Measurements from ENCODE around the gene KNDC1.
"Not testable (repeated sequence)": the region's sequence is repeated elsewhere in the genome, so short reads cannot be mapped to it uniquely, and the experiment has no call there.

KNDC1 gene

DNA sequence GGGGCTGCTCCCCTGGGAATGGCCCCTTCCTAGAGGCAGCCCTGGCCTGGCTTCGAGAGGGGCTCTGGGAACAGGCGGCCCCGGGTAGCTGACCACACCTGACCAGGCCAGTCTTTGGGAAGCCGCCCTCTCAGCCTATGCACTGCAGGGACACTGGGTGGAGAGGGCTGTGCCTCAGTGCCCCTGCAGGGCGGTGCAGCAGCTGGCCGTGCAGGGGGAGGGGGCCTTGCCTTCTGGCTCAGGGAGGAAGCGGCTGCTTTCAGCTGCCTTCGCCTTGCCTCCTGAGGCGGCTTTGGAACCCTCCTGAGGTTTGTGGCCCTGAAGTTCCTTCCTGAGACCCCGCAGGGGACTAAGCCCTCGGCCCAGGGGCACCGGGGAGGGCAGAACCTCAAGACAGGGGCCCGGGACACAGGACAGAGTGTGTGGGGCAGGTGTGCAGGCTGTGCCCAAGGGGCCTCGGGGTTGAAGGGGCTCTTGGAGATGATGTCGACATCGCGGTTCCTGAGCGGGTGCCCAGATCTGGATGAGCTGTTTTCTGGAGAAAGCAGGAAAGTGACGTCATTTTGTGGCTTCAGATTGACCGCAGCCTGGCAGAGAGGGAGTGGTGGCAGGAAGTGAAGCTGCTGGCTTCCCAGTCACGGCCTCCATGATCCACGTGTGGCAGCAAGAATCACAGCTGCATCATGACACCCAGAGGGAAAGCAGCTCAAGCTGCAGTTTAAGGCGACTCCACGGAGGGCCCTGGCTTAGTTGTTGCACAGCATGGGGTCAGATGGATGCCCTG lies 99.0 kb downstream of the KNDC1 start:
- peaks cover 50% of the 10 kb centered on the region for H3K36me3 Mint-ChIP-seq
- ATAC-seq (peak; percentile 57), DNase-seq (ENCODE audit: low spot score in 2 of 2) (peak; percentile 58 to 89)
- H3K4me1 Mint-ChIP-seq = peaks cover 59% of the 10 kb centered on the region
- peak overlapping the region; percentile 76 for H3K4me3 Mint-ChIP-seq
- peak overlapping the region; percentile 90 for H3K27ac Mint-ChIP-seq
- no peaks in the 10 kb centered on the region for H3K9me3 Mint-ChIP-seq

DNA sequence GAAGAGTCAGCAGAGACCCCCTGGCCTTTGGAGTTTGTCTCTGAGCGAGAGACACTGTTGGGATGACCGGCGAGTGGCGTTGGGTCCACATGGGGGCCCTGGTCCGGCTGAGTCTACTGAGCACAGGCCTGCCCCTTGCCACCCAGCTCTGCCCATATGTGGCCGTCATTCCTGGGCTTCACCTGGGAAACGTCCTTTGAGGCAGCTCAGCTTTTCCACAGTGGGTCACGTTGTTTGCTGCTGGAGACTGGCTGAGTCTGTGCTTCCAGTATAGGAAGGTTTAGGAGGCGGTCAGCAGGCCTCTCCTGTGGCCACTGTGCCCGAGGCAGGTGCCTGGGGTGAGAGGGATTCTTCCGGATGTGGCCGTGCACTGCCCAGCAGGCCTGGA lies 99.6 kb downstream of the KNDC1 start:
- Mint-ChIP-seq H3K4me3 (peak overlapping the region; percentile 76), H3K4me1 (peaks cover 65% of the 10 kb centered on the region)

DNA sequence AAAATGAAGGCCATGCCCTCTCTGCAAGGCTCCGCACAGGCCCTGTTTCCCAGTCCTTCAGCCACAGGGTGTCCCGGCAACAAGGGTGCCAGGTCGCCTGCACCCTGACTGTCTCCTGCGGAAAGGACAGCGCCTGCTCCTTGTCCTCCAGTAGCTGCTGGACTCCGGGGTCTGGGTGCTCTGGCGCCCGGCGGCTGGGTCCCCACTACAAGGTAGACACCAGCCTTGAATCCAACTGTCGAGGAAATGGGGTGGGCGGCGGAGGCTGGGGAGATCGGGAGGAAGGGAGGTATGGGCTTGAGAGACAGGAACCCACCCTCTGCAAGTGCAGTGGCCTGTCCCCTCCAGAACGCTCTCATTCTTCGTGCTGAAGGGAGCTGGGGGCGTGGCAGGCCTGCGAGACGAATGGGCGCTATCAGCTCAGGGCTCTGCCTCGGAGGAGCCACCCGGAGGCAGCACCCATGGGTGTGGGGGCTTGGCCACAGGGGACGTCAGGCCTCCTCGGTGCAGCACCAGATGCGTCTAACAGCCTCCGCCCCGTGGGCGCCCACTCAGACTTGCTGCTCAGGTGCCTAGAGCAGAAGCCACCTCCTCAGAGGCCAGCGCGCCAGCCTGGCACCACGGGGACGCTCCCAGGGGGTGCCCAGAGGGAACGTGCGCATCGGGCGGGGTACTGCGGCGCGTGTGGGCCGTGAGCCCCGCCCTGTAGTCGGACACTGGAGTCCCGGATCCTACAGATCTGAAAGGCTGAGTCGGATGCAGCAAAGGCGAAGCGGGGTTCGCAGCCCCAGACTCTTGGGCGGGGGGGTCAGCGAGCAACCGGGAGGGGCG lies 101.1 kb downstream of the KNDC1 start:
- peaks cover 71% of the 10 kb centered on the region for H3K36me3 Mint-ChIP-seq
- H3K4me3 Mint-ChIP-seq = peak overlapping the region; percentile 76
- DNase-seq (ENCODE audit: low spot score in 2 of 2) (peak; percentile 60 to 85), ATAC-seq (peak; percentile 78)
- H3K4me1 Mint-ChIP-seq = peaks cover 80% of the 10 kb centered on the region
- no peaks in the 10 kb centered on the region for H3K9me3 Mint-ChIP-seq
- peak overlapping the region; percentile 88 for H3K27ac Mint-ChIP-seq

More for the DNA sequence above, 99.6 kb downstream of the KNDC1 start:
- DNase-seq (ENCODE audit: low spot score in 2 of 2) (no peak), ATAC-seq (no peak)
- peak overlapping the region; percentile 90 for H3K27ac Mint-ChIP-seq
- peaks cover 55% of the 10 kb centered on the region for H3K36me3 Mint-ChIP-seq
- H3K9me3 Mint-ChIP-seq = no peaks in the 10 kb centered on the region

DNA sequence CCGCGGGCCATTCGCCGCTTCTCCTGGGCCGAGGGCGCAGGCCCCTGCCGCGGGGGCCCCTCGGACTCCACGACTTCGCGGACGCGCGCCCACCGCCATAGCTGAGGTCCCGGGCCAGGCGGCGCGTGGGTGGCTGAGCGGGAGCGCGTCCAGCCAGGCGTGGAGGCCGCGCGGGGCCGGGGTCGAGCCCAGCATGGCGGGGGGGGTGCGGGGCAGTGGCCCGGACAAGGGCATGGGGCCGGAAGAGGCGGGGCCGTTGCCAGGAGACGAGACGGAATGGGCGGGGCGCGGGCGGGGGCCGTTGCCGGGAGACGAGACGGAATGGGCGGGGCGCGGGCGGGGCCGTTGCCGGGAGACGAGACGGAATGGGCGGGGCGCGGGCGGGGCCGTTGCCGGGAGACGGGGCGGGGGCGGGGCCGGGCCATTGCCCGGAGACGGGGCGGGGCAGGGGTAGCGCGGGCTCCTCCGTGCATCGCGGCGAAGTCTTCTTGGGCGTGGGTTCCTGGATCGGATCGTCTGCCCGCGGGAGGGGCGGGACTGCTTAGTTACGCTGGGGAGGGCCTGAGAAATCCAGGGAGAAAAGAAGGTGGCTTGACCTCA lies 101.8 kb downstream of the KNDC1 start:
- ATAC-seq (peak; percentile 66), DNase-seq (ENCODE audit: low spot score in 2 of 2) (peak; percentile 74 to 87)
- peaks cover 80% of the 10 kb centered on the region for H3K4me1 Mint-ChIP-seq
- peak overlapping the region; percentile 76 for H3K4me3 Mint-ChIP-seq
- peaks cover 78% of the 10 kb centered on the region for H3K36me3 Mint-ChIP-seq
- H3K9me3 Mint-ChIP-seq = no peaks in the 10 kb centered on the region
- H3K27ac Mint-ChIP-seq = peak overlapping the region; percentile 88

DNA sequence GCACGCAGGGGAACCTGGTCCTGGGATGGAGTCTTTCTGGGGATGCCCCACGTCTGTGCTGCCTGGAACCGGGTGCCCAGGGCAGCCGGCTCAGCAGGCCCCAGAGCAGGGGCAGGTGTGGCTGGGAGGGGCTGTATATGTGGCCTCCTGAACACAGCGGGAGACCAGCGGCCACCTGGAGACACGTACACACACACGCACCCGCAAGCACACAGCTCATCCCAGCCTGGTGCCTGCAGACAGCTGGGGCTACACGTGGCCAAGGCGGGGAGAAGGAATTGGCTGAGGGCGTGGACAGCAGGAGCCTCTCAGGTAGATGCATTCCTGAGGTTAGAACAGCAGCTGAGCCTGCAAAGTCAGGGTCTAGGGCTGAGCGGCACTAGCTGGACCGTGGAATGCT lies 102.7 kb downstream of the KNDC1 start:
- Mint-ChIP-seq H3K4me1 (peaks cover 75% of the 10 kb centered on the region), H3K4me3 (peak overlapping the region; percentile 76), H3K36me3 (peaks cover 86% of the 10 kb centered on the region), H3K27ac (peak overlapping the region; percentile 73), H3K9me3 (no peaks in the 10 kb centered on the region)
- DNase-seq (ENCODE audit: low spot score in 2 of 2) (no peak), ATAC-seq (no peak)

DNA sequence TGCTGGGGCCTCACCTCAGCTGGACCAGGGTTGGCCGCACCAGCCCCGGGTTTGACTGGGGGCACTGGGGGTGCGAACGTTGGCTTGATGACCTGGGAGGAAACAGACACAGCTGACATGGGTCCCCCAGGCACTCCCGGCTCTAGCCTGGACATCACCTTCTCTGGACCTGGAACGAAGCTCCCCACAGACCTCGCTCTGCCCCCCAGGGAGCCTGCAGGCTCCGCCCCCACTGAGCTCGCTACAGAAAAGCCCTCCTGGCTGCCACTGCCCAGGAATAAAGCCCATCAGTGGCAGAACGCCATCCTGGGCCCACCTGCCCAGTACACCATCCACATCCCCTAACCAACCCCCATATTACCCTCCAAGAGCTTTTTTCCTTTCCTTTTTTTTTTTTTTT lies 103.7 kb downstream of the KNDC1 start:
- ATAC-seq = no peak
- DNase-seq (ENCODE audit: low spot score in 2 of 2) = no peak
- Mint-ChIP-seq H3K36me3 (peaks cover 96% of the 10 kb centered on the region), H3K4me1 (peaks cover 67% of the 10 kb centered on the region), H3K4me3 (no peak overlapping the region), H3K27ac (peak overlapping the region; percentile 73), H3K9me3 (no peaks in the 10 kb centered on the region)

DNA sequence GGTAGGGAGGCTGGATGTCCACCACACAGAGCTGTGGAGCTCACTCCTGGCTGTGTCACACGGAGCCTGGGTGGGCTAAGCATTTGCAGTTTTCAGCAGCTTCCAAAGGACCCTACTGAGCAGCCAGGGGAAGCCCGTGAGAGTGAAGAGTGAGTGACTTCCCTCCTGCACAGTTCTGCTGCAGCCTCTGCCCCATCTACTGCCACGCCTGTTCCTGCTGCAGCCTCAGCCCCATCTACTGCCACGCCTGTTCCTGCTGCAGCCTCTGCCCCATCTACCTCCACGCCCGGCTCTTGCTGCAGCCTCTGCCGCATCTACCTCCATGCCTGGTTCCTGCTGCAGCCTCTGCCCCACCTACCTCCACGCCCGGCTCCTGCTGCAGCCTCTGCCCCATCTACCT lies 104.4 kb downstream of the KNDC1 start:
- ATAC-seq = no peak

DNA sequence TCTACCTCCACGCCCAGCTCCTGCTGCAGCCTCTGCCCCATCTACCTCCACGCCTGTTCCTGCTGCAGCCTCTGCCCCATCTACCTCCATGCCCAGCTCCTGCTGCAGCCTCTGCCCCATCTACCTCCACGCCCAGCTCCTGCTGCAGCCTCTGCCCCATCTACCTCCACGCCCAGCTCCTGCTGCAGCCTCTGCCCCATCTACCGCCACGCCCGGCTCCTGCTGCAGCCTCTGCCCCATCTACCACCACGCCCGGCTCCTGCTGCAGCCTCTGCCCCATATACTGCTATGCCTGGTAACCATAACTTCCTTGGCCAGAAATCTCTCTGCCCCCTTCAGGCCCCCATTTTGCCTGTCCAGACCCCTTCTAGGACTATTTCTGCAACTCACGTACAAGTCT lies 105.0 kb downstream of the KNDC1 start:
- Mint-ChIP-seq H3K27ac (peak overlapping the region; percentile 73), H3K36me3 (peaks cover 97% of the 10 kb centered on the region), H3K4me1 (peaks cover 54% of the 10 kb centered on the region)
- not testable (repeated sequence) for DNase-seq (ENCODE audit: low spot score in 2 of 2); H3K4me3 Mint-ChIP-seq; H3K9me3 Mint-ChIP-seq; ATAC-seq

More for the DNA sequence above, 104.4 kb downstream of the KNDC1 start:
- Mint-ChIP-seq H3K36me3 (peaks cover 97% of the 10 kb centered on the region), H3K9me3 (no peaks in the 10 kb centered on the region), H3K27ac (peak overlapping the region; percentile 73), H3K4me3 (no peak overlapping the region), H3K4me1 (peaks cover 60% of the 10 kb centered on the region)
- DNase-seq (ENCODE audit: low spot score in 2 of 2) = no peak

DNA sequence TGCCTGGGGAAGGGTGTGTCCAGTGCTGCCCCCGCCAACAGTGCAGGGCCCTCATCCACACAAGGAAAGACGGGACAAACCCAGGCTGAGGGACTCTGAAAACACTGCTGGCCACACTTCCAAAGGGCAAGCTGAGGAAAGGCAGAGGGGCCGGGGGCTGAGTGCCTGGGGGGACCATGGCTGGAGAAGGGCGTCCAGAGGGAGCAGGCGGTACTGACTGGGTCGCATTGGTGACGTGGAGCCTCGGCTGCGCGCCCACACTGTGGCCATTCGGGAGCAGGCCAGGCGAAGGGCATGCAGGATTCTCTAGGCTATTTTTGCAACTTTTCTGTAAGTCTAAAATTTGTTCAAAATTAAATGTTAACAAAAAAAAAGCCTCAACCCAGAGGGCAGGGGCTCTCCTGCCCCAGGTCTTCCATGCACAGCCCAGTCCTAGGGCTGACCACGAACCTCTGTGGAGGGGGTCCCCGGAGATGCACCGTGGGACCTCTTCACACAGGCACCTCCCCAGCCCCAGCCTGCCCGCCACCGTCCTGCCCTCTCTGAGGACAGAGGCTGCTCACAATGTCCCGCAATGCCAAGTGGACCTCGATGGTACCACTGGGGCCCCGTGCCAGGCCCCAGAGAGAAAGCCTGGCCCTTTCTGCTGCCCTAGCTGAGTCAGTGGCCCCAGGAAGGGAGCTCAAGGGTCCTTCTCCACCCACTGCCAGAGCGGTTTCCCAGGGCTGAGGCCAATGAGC lies 106.2 kb downstream of the KNDC1 start:
- Mint-ChIP-seq H3K27ac (peak overlapping the region; percentile 73), H3K4me1 (peaks cover 42% of the 10 kb centered on the region), H3K9me3 (no peaks in the 10 kb centered on the region), H3K4me3 (no peak overlapping the region), H3K36me3 (peaks cover 99% of the 10 kb centered on the region)
- DNase-seq (ENCODE audit: low spot score in 2 of 2) (no peak), ATAC-seq (no peak)

DNA sequence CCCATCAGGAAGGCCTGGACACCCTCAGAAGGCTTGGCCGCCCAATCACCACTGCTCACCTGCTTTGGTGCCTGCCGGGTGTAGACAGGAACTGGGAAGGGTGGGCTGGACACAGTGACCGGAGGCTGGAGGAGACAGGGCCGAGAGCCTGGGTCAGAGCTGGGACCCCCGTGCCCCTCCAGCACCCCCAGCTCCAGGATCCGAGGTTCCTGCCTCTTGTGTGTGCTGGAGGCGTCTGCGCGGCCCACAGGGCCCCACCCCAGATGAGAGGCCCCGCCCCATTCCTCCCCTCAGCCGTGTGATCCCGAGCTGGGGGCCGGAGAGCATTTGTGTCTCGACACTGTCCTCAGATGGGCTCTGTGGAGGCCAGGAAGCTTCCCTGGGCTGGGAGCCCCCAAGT lies 107.3 kb downstream of the KNDC1 start:
- ATAC-seq = no peak
- DNase-seq (ENCODE audit: low spot score in 2 of 2) = no peak
- peaks cover 39% of the 10 kb centered on the region for H3K4me1 Mint-ChIP-seq
- no peaks in the 10 kb centered on the region for H3K9me3 Mint-ChIP-seq
- H3K4me3 Mint-ChIP-seq = no peak overlapping the region
- no peak overlapping the region for H3K27ac Mint-ChIP-seq
- H3K36me3 Mint-ChIP-seq = peaks cover 99% of the 10 kb centered on the region

DNA sequence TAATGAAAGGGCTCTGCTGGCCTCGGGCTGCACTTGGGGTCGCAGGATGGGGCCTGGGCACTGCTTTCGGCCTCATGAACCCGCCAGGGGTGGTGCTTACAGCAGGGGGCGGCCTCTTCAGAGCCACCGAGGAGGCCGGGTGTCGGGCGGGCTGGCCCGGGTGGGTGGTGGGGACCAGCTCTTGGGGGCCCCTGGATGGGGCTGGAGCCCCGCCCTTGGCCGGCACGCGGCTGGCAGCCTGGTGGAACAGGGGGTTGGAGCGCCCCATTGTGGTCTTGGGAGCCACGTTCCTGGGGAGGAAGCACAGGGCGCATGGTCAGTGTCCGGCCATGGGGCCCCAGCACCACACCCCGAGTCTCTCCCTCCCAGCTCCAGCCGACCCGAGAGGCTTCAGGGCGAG lies 107.8 kb downstream of the KNDC1 start:
- no peak for ATAC-seq
- Mint-ChIP-seq H3K27ac (no peak overlapping the region), H3K36me3 (peaks cover 99% of the 10 kb centered on the region), H3K4me1 (peaks cover 33% of the 10 kb centered on the region), H3K4me3 (no peak overlapping the region), H3K9me3 (no peaks in the 10 kb centered on the region)
- DNase-seq (ENCODE audit: low spot score in 2 of 2) = no peak

DNA sequence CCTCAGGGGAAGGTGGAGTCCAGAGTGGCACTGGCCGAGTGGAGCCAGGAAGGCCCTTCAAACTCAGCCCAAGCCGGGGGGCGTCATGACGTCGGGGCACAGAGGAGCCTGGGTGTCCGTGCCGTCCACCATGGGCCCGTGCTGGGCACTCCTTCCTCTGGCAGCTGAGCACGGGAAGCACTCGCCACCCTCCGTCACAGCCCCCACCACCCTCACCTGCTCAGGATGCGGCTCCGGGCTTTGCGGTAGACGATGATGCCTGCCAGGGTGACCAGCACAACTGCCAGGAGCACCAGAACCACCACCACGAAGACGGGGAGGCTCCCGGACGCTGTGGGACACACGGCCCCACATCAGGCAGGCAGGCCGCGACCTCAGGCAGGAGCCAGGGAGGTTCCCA lies 108.5 kb downstream of the KNDC1 start:
- H3K9me3 Mint-ChIP-seq = no peaks in the 10 kb centered on the region
- no peak overlapping the region for H3K4me3 Mint-ChIP-seq
- DNase-seq (ENCODE audit: low spot score in 2 of 2) (no peak), ATAC-seq (no peak)
- peaks cover 99% of the 10 kb centered on the region for H3K36me3 Mint-ChIP-seq
- H3K4me1 Mint-ChIP-seq = peaks cover 26% of the 10 kb centered on the region
- H3K27ac Mint-ChIP-seq = no peak overlapping the region

DNA sequence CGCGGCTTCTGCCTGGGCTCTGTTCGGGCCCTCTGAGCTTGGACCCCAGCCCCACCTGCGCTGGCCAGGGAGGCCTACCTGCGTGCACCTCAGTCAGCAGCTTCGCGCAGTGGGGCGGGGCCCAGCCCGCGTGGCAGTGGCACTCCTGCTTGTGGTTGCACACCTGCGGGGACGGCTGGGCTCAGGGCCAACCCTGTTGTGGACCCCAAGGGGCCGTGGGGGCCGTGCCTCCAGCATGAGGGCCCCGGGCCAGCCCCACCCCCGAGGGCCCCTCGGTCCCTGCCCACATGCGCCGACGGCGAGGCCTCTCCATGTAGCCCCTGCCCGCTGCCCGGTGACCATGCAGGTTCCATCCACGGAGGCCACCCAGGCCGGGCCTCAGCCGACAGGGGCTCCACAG lies 109.3 kb downstream of the KNDC1 start:
- ATAC-seq = no peak
- peaks cover 92% of the 10 kb centered on the region for H3K36me3 Mint-ChIP-seq
- H3K9me3 Mint-ChIP-seq = no peaks in the 10 kb centered on the region
- H3K4me1 Mint-ChIP-seq = peaks cover 18% of the 10 kb centered on the region
- no peak overlapping the region for H3K4me3 Mint-ChIP-seq
- no peak for DNase-seq (ENCODE audit: low spot score in 2 of 2)
- no peak overlapping the region for H3K27ac Mint-ChIP-seq

DNA sequence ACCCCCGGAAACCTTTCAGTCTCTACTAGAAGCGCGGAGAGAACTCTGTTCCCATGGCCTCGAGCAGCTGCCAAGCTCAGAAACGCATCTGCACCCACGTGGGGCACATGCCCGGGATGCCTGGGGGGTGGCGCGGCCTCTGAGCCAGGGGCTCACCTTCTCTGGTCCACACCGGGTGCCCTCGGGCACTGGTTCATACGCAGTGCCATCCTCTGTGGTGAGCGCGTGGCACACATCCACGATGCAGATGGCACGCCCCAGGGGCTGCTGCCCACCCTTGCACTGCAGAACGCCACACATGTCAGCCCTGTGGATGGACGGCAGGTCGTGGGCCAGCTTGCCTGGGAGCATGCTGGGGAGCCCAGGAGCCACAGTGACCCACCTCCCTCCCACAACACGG lies 110.2 kb downstream of the KNDC1 start:
- Mint-ChIP-seq H3K36me3 (peaks cover 92% of the 10 kb centered on the region), H3K4me3 (no peak overlapping the region), H3K4me1 (peaks cover 16% of the 10 kb centered on the region)

DNA sequence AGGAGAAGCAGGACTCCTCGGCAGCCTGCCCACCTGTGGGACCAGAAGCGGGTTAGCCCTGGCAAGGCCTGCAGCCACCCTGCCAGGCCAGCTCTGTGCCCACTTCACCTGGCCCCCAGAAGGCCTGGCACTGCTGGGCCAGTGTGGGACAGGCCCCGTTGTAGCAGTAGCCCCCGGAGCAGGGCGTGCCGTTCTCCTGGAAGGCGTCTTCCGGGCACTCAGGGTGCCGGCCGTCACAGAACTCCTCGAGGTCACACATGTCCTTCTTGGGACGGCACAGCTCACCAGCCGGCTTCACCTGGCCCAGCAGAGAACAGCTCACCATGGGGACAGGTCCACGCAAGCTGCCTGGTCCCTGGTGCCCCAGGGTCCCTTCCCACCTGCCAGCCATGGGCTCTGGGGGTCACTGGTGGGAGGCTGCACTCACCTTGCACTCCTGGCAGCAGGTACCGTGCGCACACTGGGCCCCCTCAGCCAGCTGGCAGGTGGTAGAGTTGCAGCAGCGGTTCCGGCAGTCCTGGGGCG lies 110.8 kb downstream of the KNDC1 start:
- no peak overlapping the region for H3K4me3 Mint-ChIP-seq

More for the DNA sequence above, 110.2 kb downstream of the KNDC1 start:
- ATAC-seq (no peak), DNase-seq (ENCODE audit: low spot score in 2 of 2) (no peak)
- Mint-ChIP-seq H3K9me3 (no peaks in the 10 kb centered on the region), H3K27ac (no peak overlapping the region)

More for the DNA sequence above, 110.8 kb downstream of the KNDC1 start:
- DNase-seq (ENCODE audit: low spot score in 2 of 2) (no peak), ATAC-seq (no peak)
- H3K4me1 Mint-ChIP-seq = peaks cover 10% of the 10 kb centered on the region
- no peak overlapping the region for H3K27ac Mint-ChIP-seq
- H3K36me3 Mint-ChIP-seq = peaks cover 92% of the 10 kb centered on the region
- no peaks in the 10 kb centered on the region for H3K9me3 Mint-ChIP-seq
